GM21825 (cell line): ENCODE data around the gene ACTR1B.
"Not testable (repeated sequence)": the region's sequence is repeated elsewhere in the genome, so short reads cannot be mapped to it uniquely, and the experiment has no call there.

ENCODE experiments used
- ATAC-seq: cut with Tn5 transposase; IDR thresholded peaks from one replicate; pipeline ENCODE4 v1.9.1; 2021; ENCODE audit warnings: mild to moderate bottlenecking, moderate library complexity; ENCODE audit not compliant: unreplicated experiment

ACTR1B gene

GRCh38 chr2:97618939-97619827 lies 44.7 kb downstream of the ACTR1B start:
- ATAC-seq = not testable (repeated sequence)

GRCh38 chr2:97617911-97618310 lies 45.9 kb downstream of the ACTR1B start:
- no peak for ATAC-seq

GRCh38 chr2:97615746-97616145 lies 48.1 kb downstream of the ACTR1B start:
- ATAC-seq = not testable (repeated sequence)

- ATAC-seq = not testable (repeated sequence)
Measured at GRCh38 chr2:97611895-97612294, 51.9 kb downstream of the ACTR1B start.

- not testable (repeated sequence) for ATAC-seq
Measured at GRCh38 chr2:97608745-97609144, 55.1 kb downstream of the ACTR1B start.
